Panc1 (cell line): ENCODE measurements around the gene MREG. TPM values are rescaled to one million over a fixed set of nuclear protein-coding genes. Genes with fewer than 3 reads are reported as not detected.

Experiments
- ATAC-seq: fragments of 200-7000 bp; cut with Tn5 transposase; 2 replicates; pipeline ENCODE4 v1.9.1; 2020; ENCODE audit warnings: mild to moderate bottlenecking, moderate library complexity
- BruUV-seq: library from RNA; stranded (reverse); fragments of 400-500 nt; replicated peaks from 2 replicates; lab custom pipeline; 2021; lab: Mats Ljungman, UMichigan
- CTCF ChIA-PET: fragments of 300-600 bp; sonication (Branson Sonifier 250); formaldehyde crosslinking; loops from one replicate; lab custom pipeline; 2022; ENCODE audit warnings: antibody characterized with exemption; lab: Charles Lee
- POLR2A ChIA-PET: fragments of 300-600 bp; sonication (Branson Sonifier 250); formaldehyde crosslinking; loops from one replicate; lab custom pipeline; 2022; ENCODE audit warnings: antibody characterized with exemption; lab: Charles Lee
- DNase-seq: peaks from one replicate; pipeline ENCODE4 v3.0.0-alpha.2; 2010; ENCODE audit warnings: low read depth, low spot score
- H3K27ac ChIP-seq: 2 replicates; pipeline ENCODE4 v1.5.1; 2011; ENCODE audit warnings: mild to moderate bottlenecking, low read length, inconsistent platforms
- H3K27me3 ChIP-seq: fragments of 200-500 bp; sonication (Bioruptor generic); 2 replicates; pipeline ENCODE4 v1.6.0; 2014; ENCODE audit warnings: low read length, inconsistent platforms; ENCODE audit not compliant: control insufficient read depth, insufficient read depth
- H3K36me3 ChIP-seq: fragments of 200-500 bp; sonication (Bioruptor generic); 2 replicates; pipeline ENCODE4 v1.5.1; 2014; ENCODE audit warnings: inconsistent platforms, mild to moderate bottlenecking, low read length, moderate library complexity; ENCODE audit not compliant: control insufficient read depth, insufficient read depth
- H3K4me1 ChIP-seq: 2 replicates; pipeline ENCODE4 v1.5.1; 2011; ENCODE audit warnings: inconsistent platforms, mild to moderate bottlenecking, low read length, moderate library complexity; ENCODE audit not compliant: control insufficient read depth, insufficient read depth
- H3K4me3 ChIP-seq, 2 experiments: 2 replicates each; pipeline ENCODE4 v1.5.1; 2011 to 2012; ENCODE audit warnings: low read depth in 2 of 2, low read length in 2 of 2, mild to moderate bottlenecking in 2 of 2, inconsistent platforms in 1 of 2, moderate library complexity in 1 of 2
- H3K9me3 ChIP-seq: fragments of 200-500 bp; sonication (Bioruptor generic); 2 replicates; pipeline ENCODE4 v1.5.1; 2014; ENCODE audit warnings: low read depth, mild to moderate bottlenecking, inconsistent platforms, low read length, moderate library complexity; ENCODE audit not compliant: control insufficient read depth, insufficient read depth
- CTCF ChIP-seq: fragments of 450-650 bp; IDR thresholded peaks from 2 replicates; pipeline ENCODE4 v1.5.1; 2017; ENCODE audit warnings: mild to moderate bottlenecking
- POLR2AphosphoS5 ChIP-seq: IDR thresholded peaks from 2 replicates; pipeline ENCODE4 v1.6.1; 2012; ENCODE audit warnings: mild to moderate bottlenecking, low read depth, low read length, moderate library complexity
- REST ChIP-seq, 2 experiments: IDR thresholded peaks; 2 replicates each; pipeline ENCODE4 v1.6.1; 2011 to 2012; ENCODE audit warnings: low read depth in 2 of 2, control low read depth in 1 of 2, low read length in 1 of 2, mild to moderate bottlenecking in 1 of 2, moderate library complexity in 1 of 2; ENCODE audit not compliant: insufficient read depth in 1 of 2
- SIN3A ChIP-seq: IDR thresholded peaks from 2 replicates; pipeline ENCODE4 v1.6.1; 2012; ENCODE audit warnings: low read depth, mild to moderate bottlenecking, low read length, moderate library complexity, borderline replicate concordance; ENCODE audit not compliant: insufficient read depth
- TCF7L2 ChIP-seq: IDR thresholded peaks from 2 replicates; pipeline ENCODE4 v1.6.1; 2011; ENCODE audit warnings: mild to moderate bottlenecking, low read depth, low read length, inconsistent platforms
- in situ Hi-C: cut with HindIII; loops from 2 replicates; pipeline ENCODE4 v1.10.0; 2016; ENCODE audit warnings: low sequenced_read_pairs, low pct_unique_long_range_greater_than_20kb
- intact Hi-C: fragments of 100-400 bp; cut with micrococcal nuclease; formaldehyde crosslinking; loops from one replicate; pipeline ENCODE4 v1.10.0; 2022; ENCODE audit not compliant: unreplicated experiment
- total RNA-seq: library from RNA; stranded (reverse); gene quantifications from one replicate; pipeline ENCODE4 v1.2.1, GENCODE V29; 2021; ENCODE audit not compliant: unreplicated experiment

Gene MREG
- total RNA-seq, 1 experiment from 2014 or later = 19.2 TPM

GRCh38 chr2:215970425-215970824, 42.9 kb downstream of the MREG start:
- TF ChIP-seq TCF7L2 (no peak), POLR2AphosphoS5 (no peak), CTCF (no peak), REST (IDR thresholded peaks at IDR 0.05; ENCODE audit: insufficient read depth in 1 of 2, low read depth in 2 of 2, low read length in 1 of 2) (no peak), SIN3A (no peak)
- ATAC-seq (no peak), DNase-seq (no peak)
- in situ Hi-C loops = no loop called here
- H3K9me3 ChIP-seq = no peaks in the 10 kb centered on the region
- H3K4me3 ChIP-seq = no peak overlapping the region
- ChIA-PET POLR2A (no interaction called here), CTCF (no interaction called here)
- H3K4me1 ChIP-seq = no peaks in the 10 kb centered on the region
- no peaks in the 10 kb centered on the region for H3K36me3 ChIP-seq
- no TSS peak for BruUV-seq
- intact Hi-C loops = no loop called here
- H3K27me3 ChIP-seq = no peaks in the 10 kb centered on the region
- no peak overlapping the region for H3K27ac ChIP-seq

DNA sequence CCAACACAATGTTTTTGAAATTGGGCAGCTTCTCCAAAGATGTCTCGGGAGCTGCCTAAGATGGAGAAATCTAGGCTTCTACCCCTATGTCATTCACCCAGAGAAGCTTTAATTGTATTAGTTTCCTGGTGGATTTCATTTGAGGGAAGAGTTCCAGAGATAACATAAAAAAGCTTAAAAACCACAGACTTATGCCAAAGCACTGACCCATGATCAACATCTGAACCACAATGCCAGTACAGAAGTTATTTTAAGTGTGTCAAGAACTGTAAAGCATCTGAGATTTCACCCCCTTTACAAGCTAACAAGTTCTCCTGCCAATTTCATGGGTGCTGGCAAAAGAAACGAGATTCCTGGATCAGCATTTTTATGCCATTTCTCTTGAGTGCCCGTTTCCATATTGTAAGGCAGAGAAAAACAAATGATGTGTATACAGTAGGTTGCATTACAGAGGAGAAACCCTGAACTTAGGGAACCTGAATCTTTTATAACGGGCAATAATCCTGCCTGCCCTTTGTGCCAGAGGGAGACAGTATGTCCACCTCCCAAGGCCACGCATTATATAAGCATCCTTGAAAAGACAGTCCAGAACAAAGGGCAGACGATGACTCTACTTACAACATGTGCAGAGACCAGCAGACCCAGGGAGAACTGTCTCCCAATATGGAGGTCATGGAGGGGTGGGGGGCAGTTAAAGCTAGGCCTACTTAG, 44.1 kb downstream of the MREG start:
- ATAC-seq (no peak), DNase-seq (no peak)
- Histone ChIP-seq H3K27ac (no peak overlapping the region), H3K4me3 (no peak overlapping the region), H3K27me3 (no peaks in the 10 kb centered on the region), H3K36me3 (no peaks in the 10 kb centered on the region), H3K9me3 (no peaks in the 10 kb centered on the region), H3K4me1 (no peaks in the 10 kb centered on the region)
- POLR2A ChIA-PET = no interaction called here
- in situ Hi-C loops = no loop called here
- TF ChIP-seq REST (IDR thresholded peaks at IDR 0.05; ENCODE audit: insufficient read depth in 1 of 2, low read depth in 2 of 2, low read length in 1 of 2) (no peak), CTCF (no peak)
- CTCF ChIA-PET = no interaction called here
- intact Hi-C loops = no loop called here
- BruUV-seq = no TSS peak
